K562 (cell line): Measurements from ENCODE around the gene ZBED4. TPM values are rescaled to one million over a fixed set of nuclear protein-coding genes. Genes with fewer than 3 reads are reported as not detected.

Source experiments
- BDP1 ChIP-seq: IDR thresholded peaks from 3 replicates; pipeline ENCODE4 v1.6.1; 2011; ENCODE audit not compliant: insufficient read length, insufficient read depth
- CBX1 ChIP-seq: sonication (generic); IDR thresholded peaks from 2 replicates; pipeline ENCODE4 v1.6.1; 2016; ENCODE audit warnings: antibody characterized with exemption, low read depth, mild to moderate bottlenecking
- CREB1 ChIP-seq, 2 experiments: sonication (generic) in 1 of 2; formaldehyde crosslinking in 1 of 2; IDR thresholded peaks; 2 replicates each; pipeline versions ENCODE4 v1.6.1 to v1.8.0; 2012 to 2022; ENCODE audit warnings: inconsistent platforms in 1 of 2, mild to moderate bottlenecking in 1 of 2, missing genetic modification reagents in 1 of 2, moderate library complexity in 1 of 2
- CREM ChIP-seq: IDR thresholded peaks from 2 replicates; pipeline ENCODE4 v1.6.1; 2014; ENCODE audit warnings: antibody characterized with exemption, low read depth
- CTBP1 ChIP-seq: fragments of 450-650 bp; IDR thresholded peaks from 2 replicates; pipeline ENCODE4 v1.6.1; 2016; ENCODE audit warnings: borderline replicate concordance
- CXXC5 ChIP-seq: fragments of 250-450 bp; sonication (Bioruptor Pico); IDR thresholded peaks from 2 replicates; pipeline ENCODE4 v1.8.0; 2022; ENCODE audit warnings: inconsistent platforms, mild to moderate bottlenecking, moderate library complexity
- E2F3 ChIP-seq: fragments of 250-450 bp; sonication (Bioruptor Pico); IDR thresholded peaks from 2 replicates; pipeline ENCODE4 v1.4.0; 2020; ENCODE audit warnings: mild to moderate bottlenecking
- E2F6 ChIP-seq, 2 experiments: IDR thresholded peaks; 2 replicates each; pipeline ENCODE4 v1.6.1; 2011; ENCODE audit warnings: borderline replicate concordance in 1 of 2, control low read depth in 1 of 2, low read depth in 1 of 2, low read length in 1 of 2, mild to moderate bottlenecking in 1 of 2, mixed read lengths in 1 of 2, moderate library complexity in 1 of 2; ENCODE audit not compliant: insufficient read depth in 1 of 2, insufficient read length in 1 of 2, poor library complexity in 1 of 2, severe bottlenecking in 1 of 2; ENCODE audit errors: extremely low read depth in 1 of 2
- FOXK2 ChIP-seq, 2 experiments: fragments of 450-650 bp; IDR thresholded peaks in 1 of 2; conservative IDR thresholded peaks in 1 of 2; 2 replicates each; pipeline ENCODE4 v1.6.1; 2016; ENCODE audit warnings: low read depth in 2 of 2, mild to moderate bottlenecking in 1 of 2
- HDAC3 ChIP-seq: fragments of 450-650 bp; IDR thresholded peaks from 2 replicates; pipeline ENCODE4 v1.6.1; 2018; ENCODE audit warnings: borderline replicate concordance, mild to moderate bottlenecking, moderate library complexity; ENCODE audit not compliant: partially characterized antibody
- HINFP ChIP-seq: fragments of 450-650 bp; conservative IDR thresholded peaks from 2 replicates; pipeline ENCODE4 v1.6.1; 2016; ENCODE audit warnings: missing genetic modification characterization, low read depth, mild to moderate bottlenecking, control low read depth, missing compliant biosample characterization
- HLTF ChIP-seq: fragments of 450-650 bp; IDR thresholded peaks from 2 replicates; pipeline ENCODE4 v1.6.1; 2016
- KDM5B ChIP-seq: fragments of 200-600 bp; sonication (generic); IDR thresholded peaks from 2 replicates; pipeline ENCODE4 v1.6.1; 2012; ENCODE audit warnings: low read depth, mild to moderate bottlenecking, moderate library complexity, low read length, control low read depth, inconsistent platforms; ENCODE audit not compliant: insufficient replicate concordance
- POLR2G ChIP-seq: fragments of 200-400 bp; formaldehyde crosslinking; IDR thresholded peaks from 2 replicates; pipeline ENCODE4 v1.6.1; 2017; ENCODE audit warnings: low read depth, mild to moderate bottlenecking, antibody characterized with exemption, low read length, moderate library complexity
- SMAD4 ChIP-seq: fragments of 250-450 bp; sonication (Bioruptor Pico); conservative IDR thresholded peaks from 2 replicates; pipeline ENCODE4 v1.8.0; 2021; ENCODE audit warnings: inconsistent platforms, mild to moderate bottlenecking, moderate library complexity
- SREBF1 ChIP-seq: fragments of 150-350 bp; IDR thresholded peaks from 2 replicates; pipeline ENCODE4 v1.6.1; 2014; ENCODE audit warnings: antibody characterized with exemption, low read depth, low read length, borderline replicate concordance
- TAF1 ChIP-seq: IDR thresholded peaks from 2 replicates; pipeline ENCODE4 v1.6.1; 2011; ENCODE audit warnings: mild to moderate bottlenecking, low read length, moderate library complexity; ENCODE audit not compliant: insufficient read depth, control insufficient read depth, severe bottlenecking; ENCODE audit errors: extremely low read depth
- ZNF584 ChIP-seq: fragments of 200-800 bp; sonication (Bioruptor generic); IDR thresholded peaks from 2 replicates; pipeline ENCODE4 v1.6.1; 2016; ENCODE audit warnings: low read depth, mild to moderate bottlenecking, missing genetic modification characterization, missing compliant biosample characterization
- ZNF592 ChIP-seq: fragments of 450-650 bp; IDR thresholded peaks from 2 replicates; pipeline ENCODE4 v1.6.1; 2017; ENCODE audit warnings: antibody characterized with exemption, mild to moderate bottlenecking
- ZNF766 ChIP-seq: fragments of 200-800 bp; sonication (Bioruptor generic); conservative IDR thresholded peaks from 2 replicates; pipeline ENCODE4 v1.6.1; 2016; ENCODE audit warnings: missing genetic modification characterization, missing compliant biosample characterization
- polyA plus RNA-seq, 8 experiments: library from polyadenylated mRNA; depleted of rRNA in 4 of 8; stranded (reverse) in 5 of 8; unstranded in 3 of 8; fragments of >200 nt; fragmentation: Nextera tagmentation in 2 of 8; fragmentation: Illumina TruSeq in 1 of 8; extraction: Ambion mirVana in 2 of 8; extraction: Trizol in 1 of 8; gene quantifications; 2 replicates each; pipeline versions ENCODE4 v1.2.1 to v1.2.3, GENCODE V29; 2011 to 2014; ENCODE audit warnings: inconsistent platforms in 1 of 8, missing spikeins in 1 of 8
- total RNA-seq, 7 experiments: library from RNA; depleted of rRNA in 6 of 7; stranded (reverse); fragments of >200 nt in 6 of 7; fragmentation: Illumina TruSeq in 2 of 7; extraction: Trizol in 2 of 7; gene quantifications; 2 replicates each; pipeline versions ENCODE4 v1.2.1 to v1.2.3, GENCODE V29; 2011 to 2021; ENCODE audit warnings: low replicate concordance in 1 of 7

Gene ZBED4
- total and polyA plus RNA-seq, 9 of the 15 experiments (the other 6 are each of a cell fraction or from before 2014, with no cell fraction given): 1.5 to 16.8 (median 7.4) TPM

- TF ChIP-seq E2F3 (CRISPR knock-in tag): no peak
- TF ChIP-seq HINFP: no peak
- TF ChIP-seq CREB1 (IDR thresholded peaks at IDR 0.05): no peak
- no peak for TF ChIP-seq CREB1 (CRISPR knock-in tag; IDR thresholded peaks at IDR 0.05)
- no peak for TF ChIP-seq HDAC3
- TF ChIP-seq KDM5B: no peak
- TF ChIP-seq TAF1: peak; percentile 59
- no peak for TF ChIP-seq HLTF
- no peak for TF ChIP-seq CBX1
- TF ChIP-seq ZNF766 (CRISPR knock-in tag): no peak
- 0 out of 2 replicates have a peak, but pooled peaks have one; percentile 20 for TF ChIP-seq CREM
- TF ChIP-seq FOXK2 (conservative IDR thresholded peaks at IDR 0.05 in 1 of 2, IDR thresholded peaks at IDR 0.05 in 1 of 2; ENCODE audit: low read depth in 2 of 2): no peak
- no peak for TF ChIP-seq ZNF584
- TF ChIP-seq BDP1: no peak
- TF ChIP-seq SMAD4 (CRISPR knock-in tag): no peak
- peak; percentile 78 for TF ChIP-seq CXXC5 (CRISPR knock-in tag)
- no peak for TF ChIP-seq ZNF592
- TF ChIP-seq CTBP1: peak; percentile 22; the same call in 1 of the 2 replicates
- TF ChIP-seq SREBF1: no peak
- peak in 1 of 2 experiments; percentile 17 for TF ChIP-seq E2F6 (IDR thresholded peaks at IDR 0.05; ENCODE audit: borderline replicate concordance in 1 of 2, extremely low read depth in 1 of 2, insufficient read depth in 1 of 2, insufficient read length in 1 of 2, low read depth in 1 of 2, low read length in 1 of 2, poor library complexity in 1 of 2, severe bottlenecking in 1 of 2)
- peak; percentile 76; the same call in 1 of the 2 replicates for TF ChIP-seq POLR2G
These were observed 25.6 kb upstream of the ZBED4 start, which contains the start of gene BRD1 (continued) for GRCh38 chr22:49827853-49828598.
